Activated CD4-positive, alpha-beta T cell treated with anti-CD3 and anti-CD28 coated beads, Interleukin-2, amount 10 ng/mL, durations not matched to agents 7 days and 5 days (primary cell): ENCODE measurements around the gene TTYH3. TPM values are rescaled to one million over a fixed set of nuclear protein-coding genes. Genes with fewer than 3 reads are reported as not detected.
A peak's percentile ranks its signal among the peaks of the same experiment; 100 is the strongest.

Experiments used
- CTCF ChIA-PET: fragments of 350-600 bp; sonication (Branson Sonifier 250); formaldehyde crosslinking; loops from one replicate; lab custom pipeline; 2021; ENCODE audit warnings: antibody characterized with exemption; lab: Charles Lee
- POLR2A ChIA-PET: fragments of 350-600 bp; sonication (Branson Sonifier 250); formaldehyde crosslinking; loops from one replicate; lab custom pipeline; 2021; ENCODE audit warnings: antibody characterized with exemption; lab: Charles Lee
- DNase-seq: peaks from one replicate; pipeline ENCODE4 v3.0.0-alpha.2; 2020
- H3K27ac Mint-ChIP-seq: one replicate; pipeline ENCODE4 v1.8.0; 2021; ENCODE audit warnings: mild to moderate bottlenecking, moderate library complexity, mixed read lengths
- H3K27me3 Mint-ChIP-seq: one replicate; pipeline ENCODE4 v1.8.0; 2021; ENCODE audit warnings: mixed read lengths
- H3K36me3 Mint-ChIP-seq: one replicate; pipeline ENCODE4 v1.8.0; 2021; ENCODE audit warnings: low read depth, mixed read lengths
- H3K4me1 Mint-ChIP-seq: one replicate; pipeline ENCODE4 v1.8.0; 2021; ENCODE audit warnings: mixed read lengths
- H3K4me3 Mint-ChIP-seq: one replicate; pipeline ENCODE4 v1.8.0; 2021; ENCODE audit warnings: mild to moderate bottlenecking, moderate library complexity, mixed read lengths
- H3K9me3 Mint-ChIP-seq: one replicate; pipeline ENCODE4 v1.8.0; 2021; ENCODE audit warnings: mixed read lengths
- total RNA-seq, 2 experiments: library from RNA; stranded (reverse); gene quantifications; one replicate each; pipeline ENCODE4 v1.2.3, GENCODE V29; 2021

TTYH3 gene
- total RNA-seq, 2 experiments from 2014 or later = 17.2 to 19.7 TPM

DNA sequence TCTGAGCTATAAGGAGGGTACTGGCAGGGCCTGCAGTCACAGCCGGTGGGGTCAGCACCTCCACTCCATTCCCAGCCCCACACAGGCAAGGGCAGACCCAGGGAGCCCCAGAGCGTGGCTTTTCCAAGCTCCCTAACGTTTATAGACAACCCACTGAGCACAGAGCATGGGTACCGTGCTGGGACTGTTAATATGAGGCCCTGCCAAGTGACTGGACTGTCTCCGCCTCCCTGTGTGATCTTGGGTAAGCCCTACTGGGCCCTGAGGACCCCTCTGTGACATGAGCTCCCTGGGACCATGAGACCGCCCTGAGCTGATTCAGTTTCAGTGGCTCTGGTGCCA is 12.4 kb downstream of the TTYH3 start:
- Mint-ChIP-seq H3K36me3 (no peaks in the 10 kb centered on the region), H3K4me3 (no peak overlapping the region), H3K9me3 (no peaks in the 10 kb centered on the region), H3K27me3 (no peaks in the 10 kb centered on the region), H3K4me1 (peaks cover 21% of the 10 kb centered on the region), H3K27ac (peak overlapping the region; percentile 80)
- ChIA-PET CTCF (interaction anchor here (0.6 to 1.1 kb wide), 5 partner anchors 10 to 265 kb away, joined by 3 to 7 read pairs (median 4); no protein-coding TSS in a partner anchor), POLR2A (no interaction called here)
- DNase-seq = no peak

DNA sequence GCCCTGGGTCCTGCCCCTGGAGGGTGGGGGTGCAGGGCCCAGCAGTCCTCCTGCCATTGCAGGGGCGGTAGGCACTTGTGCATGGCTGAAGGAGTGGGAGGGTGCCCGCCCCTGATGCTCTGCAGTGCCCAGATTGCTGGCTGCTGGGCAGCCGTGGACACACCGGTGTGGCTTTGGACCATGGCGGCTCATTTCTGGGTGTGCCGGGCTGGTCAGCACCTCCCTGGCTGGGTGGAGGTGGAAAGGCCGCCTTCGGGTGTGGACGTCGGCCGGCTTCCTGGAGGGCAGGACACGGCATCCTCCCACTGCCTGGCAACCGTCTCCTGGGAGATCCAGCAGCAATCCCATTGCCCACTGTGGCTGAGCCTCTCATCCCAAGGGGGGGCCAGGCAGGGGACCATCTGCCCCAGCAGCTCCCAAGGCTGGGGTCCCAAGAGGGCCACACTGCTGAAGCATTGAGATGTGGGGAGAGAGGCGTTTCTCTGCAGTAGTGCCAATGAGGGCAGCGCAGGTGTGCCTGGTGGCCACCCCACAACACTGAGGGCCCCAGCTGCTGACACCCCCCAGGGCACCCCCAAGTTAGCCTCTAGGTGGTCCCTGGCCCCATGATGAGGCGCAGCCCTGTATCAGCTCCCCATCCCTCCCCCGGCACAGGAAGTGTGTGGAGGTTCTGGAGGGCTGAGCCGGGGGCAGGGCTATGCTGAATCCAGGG is 12.9 kb downstream of the TTYH3 start:
- ChIA-PET CTCF (interaction anchor here (0.6 to 1.7 kb wide), 4 partner anchors 26 to 264 kb away, joined by 3 to 7 read pairs (median 6); no protein-coding TSS in a partner anchor), POLR2A (no interaction called here)
- Mint-ChIP-seq H3K36me3 (no peaks in the 10 kb centered on the region), H3K27ac (peak overlapping the region; percentile 86), H3K4me3 (peak overlapping the region; percentile 51), H3K27me3 (no peaks in the 10 kb centered on the region), H3K9me3 (no peaks in the 10 kb centered on the region), H3K4me1 (peaks cover 21% of the 10 kb centered on the region)
- DNase-seq = peak; percentile 39

DNA sequence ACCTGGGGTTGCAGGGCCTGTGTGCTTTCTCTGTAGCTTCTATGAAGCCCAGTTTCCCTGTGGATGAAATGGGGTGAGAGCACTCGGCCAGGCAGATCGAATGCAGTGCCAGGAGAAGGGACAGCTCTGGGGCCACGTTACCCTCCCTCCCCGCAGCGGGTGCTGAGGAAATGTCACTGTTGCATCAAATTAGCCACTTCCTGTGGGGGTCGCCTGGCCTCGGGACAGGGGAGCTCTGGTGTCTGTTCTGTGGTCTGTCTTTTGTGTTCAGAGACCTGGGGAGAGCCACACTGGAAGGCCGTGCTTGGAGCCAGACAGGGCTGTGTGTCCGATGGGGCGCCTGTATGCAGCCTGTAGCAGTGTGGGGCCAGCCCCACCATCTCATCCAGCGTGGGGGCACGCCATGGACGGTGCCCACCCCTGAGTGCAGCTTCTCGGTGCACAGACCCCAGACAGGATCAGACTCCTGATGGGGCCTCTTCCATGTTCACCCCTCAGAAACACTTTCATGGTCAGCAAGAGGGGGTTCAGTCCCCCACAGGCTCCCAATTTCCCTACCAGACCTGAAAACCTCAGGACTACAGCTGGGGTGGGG is 13.6 kb downstream of the TTYH3 start:
- Mint-ChIP-seq H3K4me3 (peak overlapping the region; percentile 51), H3K9me3 (no peaks in the 10 kb centered on the region)
- CTCF ChIA-PET = interaction anchor here (0.7 to 1.7 kb wide), 4 partner anchors 26 to 184 kb away, joined by 3 to 7 read pairs (median 4); no protein-coding TSS in a partner anchor

DNA sequence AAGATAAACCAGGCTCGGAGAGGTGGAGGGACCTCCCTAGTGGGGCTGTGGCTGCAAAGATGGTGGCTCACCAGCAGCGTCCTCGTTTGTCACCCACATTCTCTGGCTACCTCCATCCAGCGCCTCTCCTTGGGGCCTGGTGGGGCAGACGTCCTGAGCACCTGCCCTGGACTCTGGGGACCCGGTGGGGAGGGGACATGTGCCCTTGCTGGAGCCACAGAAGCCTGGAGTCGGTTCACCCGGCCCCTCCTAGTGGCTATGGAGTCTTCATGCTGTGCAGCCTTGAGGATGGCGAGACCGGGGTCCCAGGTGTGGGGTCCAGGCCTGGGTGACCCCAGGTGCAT is 14.5 kb downstream of the TTYH3 start:
- no peaks in the 10 kb centered on the region for H3K36me3 Mint-ChIP-seq
- POLR2A ChIA-PET = no interaction called here
- no peak for DNase-seq
- CTCF ChIA-PET = interaction anchor here (1.0 to 1.7 kb wide), 2 partner anchors 25 to 45 kb away, joined by 3 to 5 read pairs; no protein-coding TSS in a partner anchor
- no peak overlapping the region for H3K4me3 Mint-ChIP-seq
- no peaks in the 10 kb centered on the region for H3K9me3 Mint-ChIP-seq
- peaks cover 21% of the 10 kb centered on the region for H3K4me1 Mint-ChIP-seq
- no peak overlapping the region for H3K27ac Mint-ChIP-seq
- no peaks in the 10 kb centered on the region for H3K27me3 Mint-ChIP-seq

More for the DNA sequence above, 13.6 kb downstream of the TTYH3 start:
- H3K27me3 Mint-ChIP-seq = no peaks in the 10 kb centered on the region
- POLR2A ChIA-PET = no interaction called here
- H3K36me3 Mint-ChIP-seq = no peaks in the 10 kb centered on the region
- peak overlapping the region; percentile 86 for H3K27ac Mint-ChIP-seq
- H3K4me1 Mint-ChIP-seq = peaks cover 21% of the 10 kb centered on the region
- DNase-seq = peak; percentile 50

DNA sequence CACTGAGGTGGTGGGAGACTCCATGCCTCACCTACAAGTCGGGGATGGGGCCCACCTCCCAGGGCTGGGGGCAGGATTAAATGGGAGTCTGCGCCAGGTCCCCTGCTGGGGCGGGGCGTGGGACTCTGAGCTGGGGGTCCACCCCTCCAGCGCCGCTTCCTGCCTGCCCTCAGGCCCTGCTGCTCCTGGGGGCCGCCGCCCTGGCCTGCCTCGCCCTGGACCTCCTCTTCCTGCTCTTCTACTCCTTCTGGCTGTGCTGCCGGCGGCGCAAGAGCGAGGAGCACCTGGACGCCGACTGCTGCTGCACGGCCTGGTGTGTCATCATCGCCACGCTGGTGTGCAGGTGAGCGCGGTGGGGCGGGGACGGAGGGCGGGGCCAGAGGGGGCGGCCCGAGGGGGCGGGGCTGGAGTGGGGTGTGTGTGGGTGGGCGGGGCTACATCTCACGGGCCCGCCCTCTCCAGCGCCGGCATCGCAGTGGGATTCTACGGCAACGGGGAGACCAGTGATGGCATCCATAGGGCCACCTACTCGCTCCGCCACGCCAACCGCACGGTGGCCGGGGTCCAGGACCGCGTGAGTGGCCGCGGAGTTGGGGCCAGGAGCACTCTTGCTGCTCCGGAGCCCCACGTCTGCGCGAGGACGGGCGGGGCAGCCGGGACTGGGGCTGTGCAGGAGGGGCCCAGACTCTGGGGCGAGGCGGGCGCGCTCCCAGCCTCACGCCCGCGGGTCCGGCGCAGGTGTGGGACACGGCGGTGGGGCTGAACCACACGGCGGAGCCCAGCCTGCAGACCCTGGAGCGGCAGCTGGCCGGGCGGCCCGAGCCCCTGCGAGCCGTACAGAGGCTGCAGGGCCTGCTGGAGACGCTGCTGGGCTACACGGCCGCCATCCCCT is 15.1 kb downstream of the TTYH3 start:
- Mint-ChIP-seq H3K9me3 (no peaks in the 10 kb centered on the region), H3K4me1 (peaks cover 21% of the 10 kb centered on the region), H3K36me3 (no peaks in the 10 kb centered on the region), H3K27me3 (no peaks in the 10 kb centered on the region), H3K4me3 (no peak overlapping the region), H3K27ac (no peak overlapping the region)
- ChIA-PET CTCF (no interaction called here), POLR2A (no interaction called here)
- no peak for DNase-seq

DNA sequence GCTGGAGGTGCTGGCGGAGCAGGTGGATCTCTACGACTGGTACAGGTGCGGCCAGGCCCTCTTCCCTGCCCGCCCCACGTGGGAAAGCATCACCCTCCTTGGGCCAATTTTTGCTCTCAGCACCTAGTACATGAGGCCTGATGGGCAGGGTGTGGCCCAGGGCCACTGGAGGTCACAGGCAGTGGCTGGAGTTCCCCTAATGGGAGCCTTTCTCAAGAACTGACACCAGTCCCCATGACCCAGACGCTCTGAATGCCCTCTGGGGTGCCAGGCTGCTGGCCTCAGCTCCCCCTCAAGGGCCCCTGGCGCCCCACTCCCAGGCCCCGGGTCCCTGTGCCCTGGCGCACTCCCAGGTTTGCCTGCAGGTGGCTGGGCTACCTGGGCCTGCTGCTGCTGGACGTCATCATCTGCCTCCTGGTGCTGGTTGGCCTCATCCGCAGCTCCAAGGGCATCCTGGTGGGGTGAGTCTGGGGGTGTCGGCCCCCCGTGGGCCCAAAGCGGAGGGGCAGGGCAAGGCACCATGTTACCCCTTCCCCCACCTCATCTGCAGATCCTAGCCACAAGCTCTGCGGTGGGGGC is 15.9 kb downstream of the TTYH3 start:
- POLR2A ChIA-PET = no interaction called here
- no peaks in the 10 kb centered on the region for H3K27me3 Mint-ChIP-seq
- CTCF ChIA-PET = interaction anchor here (2.0 kb wide), 1 partner anchor 13 kb away, joined by 4 read pairs; no protein-coding TSS in a partner anchor
- no peaks in the 10 kb centered on the region for H3K9me3 Mint-ChIP-seq
- H3K4me3 Mint-ChIP-seq = no peak overlapping the region
- DNase-seq = no peak
- H3K4me1 Mint-ChIP-seq = peaks cover 21% of the 10 kb centered on the region
- no peaks in the 10 kb centered on the region for H3K36me3 Mint-ChIP-seq
- no peak overlapping the region for H3K27ac Mint-ChIP-seq

DNA sequence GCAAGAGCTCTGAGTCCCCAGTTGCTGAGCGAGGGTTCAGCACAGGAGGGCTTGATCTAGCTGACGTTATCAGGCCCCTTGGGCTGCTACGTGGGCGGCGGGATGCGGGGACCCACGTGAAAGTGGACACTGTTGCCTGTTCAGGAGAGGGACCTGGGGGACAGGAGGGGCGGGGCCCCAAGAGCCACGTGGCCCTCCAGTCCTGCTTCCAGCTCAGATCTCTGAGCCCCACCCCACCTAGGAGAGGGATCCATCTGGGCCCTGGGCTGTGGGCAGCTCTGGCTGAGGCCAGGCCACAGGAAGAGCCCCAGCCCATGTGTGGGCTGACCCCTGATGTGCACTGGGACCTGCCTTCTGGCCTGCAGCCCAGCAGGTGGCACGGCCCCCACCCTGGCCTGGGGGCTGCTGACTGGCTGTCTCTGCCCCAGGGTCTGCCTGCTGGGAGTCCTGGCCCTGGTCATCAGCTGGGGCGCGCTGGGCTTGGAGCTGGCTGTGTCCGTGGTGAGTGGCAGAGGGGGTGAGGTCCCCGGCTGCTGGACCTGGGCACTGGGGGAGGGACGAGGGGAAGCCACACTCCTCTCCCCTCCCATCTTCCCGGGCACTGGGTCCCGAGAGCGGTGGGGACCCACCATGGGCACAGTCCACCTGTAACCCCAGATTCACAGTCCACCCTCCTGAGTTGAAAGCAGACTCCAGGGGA is 17.5 kb downstream of the TTYH3 start:
- no peaks in the 10 kb centered on the region for H3K36me3 Mint-ChIP-seq
- DNase-seq = no peak
- peaks cover 19% of the 10 kb centered on the region for H3K4me1 Mint-ChIP-seq
- H3K4me3 Mint-ChIP-seq = no peak overlapping the region
- no peaks in the 10 kb centered on the region for H3K27me3 Mint-ChIP-seq
- H3K9me3 Mint-ChIP-seq = no peaks in the 10 kb centered on the region
- ChIA-PET POLR2A (no interaction called here), CTCF (interaction anchor here (1.3 to 2.0 kb wide), 2 partner anchors 11 to 15 kb away, joined by 3 to 4 read pairs; no protein-coding TSS in a partner anchor)
- no peak overlapping the region for H3K27ac Mint-ChIP-seq

DNA sequence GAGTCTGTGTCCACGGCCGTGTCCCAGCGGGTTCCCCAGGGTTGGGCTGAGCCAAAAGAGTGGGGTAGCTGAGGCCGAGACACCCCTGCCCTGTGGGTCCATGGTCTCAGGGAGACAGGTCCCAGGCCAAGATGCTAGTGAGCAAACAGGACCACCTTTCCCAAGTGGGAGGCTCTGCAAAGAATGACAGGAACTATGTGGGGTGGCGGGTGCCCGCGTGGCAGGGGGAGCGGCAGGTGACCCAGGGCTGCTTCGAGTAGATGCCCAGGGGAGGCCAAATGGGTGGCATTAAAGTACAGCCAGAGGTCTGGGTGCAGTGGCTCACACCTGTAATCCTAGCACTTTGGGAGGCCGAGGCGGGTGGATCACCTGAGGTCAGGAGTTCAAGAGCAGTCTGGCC is 18.2 kb downstream of the TTYH3 start:
- Mint-ChIP-seq H3K4me3 (no peak overlapping the region), H3K4me1 (peaks cover 12% of the 10 kb centered on the region), H3K27me3 (no peaks in the 10 kb centered on the region), H3K36me3 (no peaks in the 10 kb centered on the region), H3K27ac (no peak overlapping the region), H3K9me3 (no peaks in the 10 kb centered on the region)
- no peak for DNase-seq
- POLR2A ChIA-PET = no interaction called here
- CTCF ChIA-PET = interaction anchor here (2.0 kb wide), 1 partner anchor 10 kb away, joined by 4 read pairs; no protein-coding TSS in a partner anchor

DNA sequence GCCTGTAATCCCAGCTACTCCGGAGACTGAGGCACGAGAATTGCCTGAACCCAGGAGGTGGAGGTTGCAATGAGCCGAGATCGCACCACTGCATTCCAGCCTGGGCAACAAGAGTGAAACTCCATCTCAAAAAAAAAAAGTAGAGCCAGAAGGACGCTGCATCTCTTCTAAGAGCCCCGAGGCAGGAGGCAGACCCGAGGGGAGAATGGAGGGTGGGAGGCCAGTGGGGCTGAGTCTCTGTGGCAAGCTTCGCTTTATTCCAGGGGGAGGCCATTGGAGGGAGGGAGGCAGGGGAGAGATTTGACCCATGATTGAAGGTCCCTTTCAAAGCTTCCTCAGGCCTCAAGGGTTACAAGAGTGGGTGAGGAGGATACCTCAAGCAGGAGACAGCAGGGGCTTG is 18.7 kb downstream of the TTYH3 start:
- CTCF ChIA-PET = interaction anchor here (0.6 kb wide), 1 partner anchor 38 kb away, joined by 4 read pairs; no protein-coding TSS in a partner anchor
- POLR2A ChIA-PET = no interaction called here
- DNase-seq = no peak
- Mint-ChIP-seq H3K27me3 (no peaks in the 10 kb centered on the region), H3K4me1 (peaks cover 7% of the 10 kb centered on the region), H3K27ac (peak overlapping the region; percentile 77), H3K9me3 (no peaks in the 10 kb centered on the region), H3K4me3 (no peak overlapping the region), H3K36me3 (no peaks in the 10 kb centered on the region)

DNA sequence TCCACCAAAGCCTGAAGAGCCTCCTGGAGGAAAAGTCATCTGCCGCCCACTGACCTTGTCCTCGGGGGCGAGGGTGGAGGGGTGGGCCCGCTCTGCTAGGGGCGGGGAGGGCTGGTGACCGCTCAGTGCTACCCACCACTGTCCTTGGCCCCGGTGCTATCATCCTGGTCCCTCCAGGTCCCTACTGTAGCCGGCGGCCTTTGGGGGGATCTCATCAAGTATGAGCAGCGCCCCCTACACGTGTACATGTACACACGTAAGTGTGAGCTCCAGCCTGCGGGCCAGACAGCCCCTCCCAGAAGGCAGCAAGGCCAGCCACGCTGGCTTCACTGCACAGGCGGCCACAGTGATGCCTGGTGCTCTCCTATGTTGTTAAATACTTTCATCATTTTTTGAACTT is 19.6 kb downstream of the TTYH3 start:
- no peak for DNase-seq
- H3K27ac Mint-ChIP-seq = no peak overlapping the region
- no peaks in the 10 kb centered on the region for H3K4me1 Mint-ChIP-seq
- ChIA-PET POLR2A (no interaction called here), CTCF (interaction anchor here (0.7 kb wide), 1 partner anchor 8 kb away, joined by 3 read pairs; no protein-coding TSS in a partner anchor)
- H3K9me3 Mint-ChIP-seq = no peaks in the 10 kb centered on the region
- no peaks in the 10 kb centered on the region for H3K36me3 Mint-ChIP-seq
- H3K4me3 Mint-ChIP-seq = no peak overlapping the region
- H3K27me3 Mint-ChIP-seq = no peaks in the 10 kb centered on the region

DNA sequence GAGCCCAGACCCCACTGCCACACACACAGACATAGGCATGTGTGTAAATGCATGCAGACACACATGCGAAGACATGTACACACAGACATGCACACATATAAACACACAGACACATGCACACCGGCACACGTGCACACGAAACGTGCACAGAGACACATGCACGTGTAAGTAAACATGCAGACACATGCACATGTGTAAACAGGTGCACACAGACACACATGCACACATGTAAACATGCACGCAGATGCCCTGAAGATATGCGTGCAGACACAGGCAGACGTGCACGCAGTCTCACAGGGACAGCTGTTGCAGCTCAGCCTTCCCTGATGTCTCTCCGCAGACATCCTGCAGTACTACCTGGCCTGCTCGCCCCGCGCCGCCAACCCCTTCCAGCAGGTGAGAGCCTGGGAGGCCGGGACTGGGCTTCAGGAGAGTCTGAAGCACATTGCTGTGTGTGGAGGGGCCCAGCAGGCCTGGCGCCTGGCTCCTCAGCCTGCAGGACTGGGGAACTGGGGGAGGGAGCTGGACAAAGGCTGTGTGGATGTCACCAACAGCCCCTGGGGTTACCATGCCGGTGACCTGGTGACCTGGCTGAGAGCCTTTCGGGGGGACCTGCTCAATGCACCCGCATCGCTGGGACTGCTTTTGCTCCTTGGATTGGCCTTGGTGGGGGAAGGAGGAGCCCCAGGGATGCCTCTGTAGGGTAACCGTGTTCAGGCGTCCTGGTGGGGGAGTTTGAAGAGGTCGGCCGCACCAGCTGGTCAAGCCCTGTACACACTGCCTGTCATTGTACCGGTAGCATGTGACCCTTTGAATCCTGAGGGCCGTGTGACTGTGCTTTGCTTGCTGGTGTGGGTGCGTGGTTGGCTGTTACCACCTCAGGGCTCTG is 20.3 kb downstream of the TTYH3 start:
- CTCF ChIA-PET = interaction anchor here (0.7 to 1.3 kb wide), 2 partner anchors 9 to 20 kb away, joined by 3 to 4 read pairs; partner anchors contain the start of gene TTYH3

More for the DNA sequence above, 20.3 kb downstream of the TTYH3 start:
- Mint-ChIP-seq H3K9me3 (no peaks in the 10 kb centered on the region), H3K27ac (no peak overlapping the region), H3K4me1 (no peaks in the 10 kb centered on the region), H3K4me3 (no peak overlapping the region), H3K27me3 (no peaks in the 10 kb centered on the region), H3K36me3 (no peaks in the 10 kb centered on the region)
- no peak for DNase-seq
- POLR2A ChIA-PET = no interaction called here
